ENCODE results near the gene HRH1. TPM values are rescaled to one million over a fixed set of nuclear protein-coding genes. Genes with fewer than 3 reads are reported as not detected.
"Not testable (repeated sequence)": the region's sequence is repeated elsewhere in the genome, so short reads cannot be mapped to it uniquely, and the experiment has no call there.

The HRH1 gene
- total and polyA plus RNA-seq, 10 of the 15 experiments (the other 5 are each of a cell fraction or from before 2014, with no cell fraction given) = not detected

DNA sequence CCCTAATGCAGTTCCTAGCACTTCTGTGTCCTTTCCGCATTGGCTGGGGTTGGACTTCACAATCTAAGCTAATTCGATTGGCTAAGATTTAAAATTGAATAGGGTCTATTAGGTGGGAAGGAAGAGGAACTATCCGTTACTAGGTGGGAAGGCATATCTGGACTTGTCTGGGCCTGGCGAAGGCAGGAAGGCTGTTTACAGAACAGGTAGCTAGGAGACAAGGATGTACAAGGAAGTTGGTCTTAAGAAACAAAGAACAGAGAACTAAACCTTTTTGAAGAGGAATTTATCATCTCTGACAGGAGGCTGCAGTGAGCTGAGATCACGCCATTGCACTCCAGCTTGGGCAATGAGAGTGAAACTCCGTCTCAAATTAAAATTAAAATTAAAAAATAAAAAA, 100.6 kb downstream of the HRH1 start:
- no peak overlapping the region for H2AFZ ChIP-seq (ENCODE audit: control insufficient read depth, low read depth, low read length)
- no peak overlapping the region for H3K27ac ChIP-seq (ENCODE audit: control insufficient read depth, insufficient read depth)
- H4K20me1 ChIP-seq (ENCODE audit: control insufficient read depth, insufficient read depth) = no peaks in the 10 kb centered on the region
- ChIA-PET SMC1A (ENCODE audit: uncharacterized antibody, unreplicated experiment) (interaction anchor here (0.8 to 1.3 kb wide), 3 partner anchors 11 to 80 kb away, joined by 3 to 5 read pairs (median 4); no protein-coding TSS in a partner anchor), RAD21 (ENCODE audit: unreplicated experiment) (no interaction called here), POLR2A (no interaction called here), CTCF (interaction anchor here (1.0 kb wide), 1 partner anchor 17 kb away, joined by 4 read pairs; no protein-coding TSS in a partner anchor)
- no peak for DNase-seq (ENCODE audit: low read depth, low spot score)
- H3K79me2 ChIP-seq (ENCODE audit: control insufficient read depth, insufficient read depth, low read length) = no peaks in the 10 kb centered on the region
- TF ChIP-seq SMAD5 (IDR thresholded peaks at IDR 0.05; ENCODE audit: low read depth) (no peak), TBL1XR1 (IDR thresholded peaks at IDR 0.05; ENCODE audit: low read depth, low read length) (no peak), RAD51 (IDR thresholded peaks at IDR 0.05) (no peak), SPI1 (IDR thresholded peaks at IDR 0.05; ENCODE audit: borderline replicate concordance, insufficient read depth, low read depth, low read length) (no peak), SRF (IDR thresholded peaks at IDR 0.05; ENCODE audit: low read depth in 2 of 2, low read length in 2 of 2) (no peak), ZNF207 (IDR thresholded peaks at IDR 0.05; ENCODE audit: borderline replicate concordance) (no peak)
- TF ChIP-seq, protein P1, sequence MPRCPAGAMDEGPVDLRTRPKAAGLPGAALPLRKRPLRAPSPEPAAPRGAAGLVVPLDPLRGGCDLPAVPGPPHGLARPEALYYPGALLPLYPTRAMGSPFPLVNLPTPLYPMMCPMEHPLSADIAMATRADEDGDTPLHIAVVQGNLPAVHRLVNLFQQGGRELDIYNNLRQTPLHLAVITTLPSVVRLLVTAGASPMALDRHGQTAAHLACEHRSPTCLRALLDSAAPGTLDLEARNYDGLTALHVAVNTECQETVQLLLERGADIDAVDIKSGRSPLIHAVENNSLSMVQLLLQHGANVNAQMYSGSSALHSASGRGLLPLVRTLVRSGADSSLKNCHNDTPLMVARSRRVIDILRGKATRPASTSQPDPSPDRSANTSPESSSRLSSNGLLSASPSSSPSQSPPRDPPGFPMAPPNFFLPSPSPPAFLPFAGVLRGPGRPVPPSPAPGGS (IDR thresholded peaks at IDR 0.05; ENCODE audit: borderline replicate concordance, insufficient read depth, low read depth, low read length, poor library complexity, severe bottlenecking) = no peak
- TF ChIP-seq, protein P2, sequence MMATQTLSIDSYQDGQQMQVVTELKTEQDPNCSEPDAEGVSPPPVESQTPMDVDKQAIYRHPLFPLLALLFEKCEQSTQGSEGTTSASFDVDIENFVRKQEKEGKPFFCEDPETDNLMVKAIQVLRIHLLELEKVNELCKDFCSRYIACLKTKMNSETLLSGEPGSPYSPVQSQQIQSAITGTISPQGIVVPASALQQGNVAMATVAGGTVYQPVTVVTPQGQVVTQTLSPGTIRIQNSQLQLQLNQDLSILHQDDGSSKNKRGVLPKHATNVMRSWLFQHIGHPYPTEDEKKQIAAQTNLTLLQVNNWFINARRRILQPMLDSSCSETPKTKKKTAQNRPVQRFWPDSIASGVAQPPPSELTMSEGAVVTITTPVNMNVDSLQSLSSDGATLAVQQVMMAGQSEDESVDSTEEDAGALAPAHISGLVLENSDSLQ (IDR thresholded peaks at IDR 0.05) = no peak
- H3K27me3 ChIP-seq (replicated peaks in 1 of 2; ENCODE audit: control insufficient read depth in 2 of 2, insufficient read depth in 2 of 2, low read length in 1 of 2) = peaks cover 0 to 2% of the 10 kb centered on the region in 2 experiments; a peak in 1 of 4 replicates
- no peak for FAIRE-seq
- 55% methylated on average over 6 of the region's 6 CpGs for WGBS (ENCODE audit: insufficient coverage, insufficient replicate concordance, low lambda C conversion rate, missing lambda C conversion rate)
- ATAC-seq = no peak
- intact Hi-C loops (cut with micrococcal nuclease; ENCODE audit: unreplicated experiment) = loop anchor here (5.0 kb wide), 1 partner anchor 82 kb away; no protein-coding TSS in a partner anchor
- in situ Hi-C loops (cut with MboI) = no loop called here
- BruUV-seq (replicated peaks) = no TSS peak
- no peak overlapping the region for H3K9ac ChIP-seq (ENCODE audit: control insufficient read depth, insufficient read depth, low read length)
- H3K9me3 ChIP-seq (replicated peaks; ENCODE audit: control insufficient read depth, insufficient read depth, low read length) = no peaks in the 10 kb centered on the region; the same call in 2 of the 3 replicates
- no peaks in the 10 kb centered on the region for H3K36me3 ChIP-seq (ENCODE audit: control insufficient read depth in 2 of 2, insufficient read depth in 2 of 2, low read length in 1 of 2)
- no peak overlapping the region for H3K4me3 ChIP-seq
- no peaks in the 10 kb centered on the region for H3K4me1 ChIP-seq (ENCODE audit: control insufficient read depth, insufficient read depth, low read length)
- no peak overlapping the region for H3K4me2 ChIP-seq (ENCODE audit: control insufficient read depth, insufficient read depth)

DNA sequence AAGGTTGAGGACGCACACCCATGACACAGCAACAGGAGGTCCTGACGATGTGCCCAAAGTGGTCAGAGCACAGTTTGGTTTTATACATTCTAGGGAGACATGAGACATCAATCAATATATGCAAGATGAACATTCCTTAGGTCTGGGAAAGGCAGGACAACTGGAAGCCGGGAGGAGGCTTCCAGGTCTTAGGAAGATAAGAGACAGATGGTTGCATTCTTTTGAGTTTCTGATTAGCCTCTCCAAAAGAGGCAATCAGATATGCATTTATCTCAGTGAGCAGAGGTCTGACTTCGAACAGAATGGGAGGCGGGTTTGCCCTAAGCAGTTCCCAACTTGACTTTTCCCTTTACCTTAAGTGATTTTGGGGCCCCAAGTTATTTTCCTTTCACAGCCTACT, 101.2 kb downstream of the HRH1 start:
- RAD21 ChIA-PET (ENCODE audit: unreplicated experiment) = not testable (repeated sequence)

More for the DNA sequence above, 101.2 kb downstream of the HRH1 start:
- H3K4me3 ChIP-seq; H4K20me1 ChIP-seq (ENCODE audit: control insufficient read depth, insufficient read depth); H3K79me2 ChIP-seq (ENCODE audit: control insufficient read depth, insufficient read depth, low read length); ATAC-seq; FAIRE-seq; H3K4me2 ChIP-seq (ENCODE audit: control insufficient read depth, insufficient read depth); H3K4me1 ChIP-seq (ENCODE audit: control insufficient read depth, insufficient read depth, low read length); H3K27me3 ChIP-seq (replicated peaks in 1 of 2; ENCODE audit: control insufficient read depth in 2 of 2, insufficient read depth in 2 of 2, low read length in 1 of 2); H3K9ac ChIP-seq (ENCODE audit: control insufficient read depth, insufficient read depth, low read length); H3K36me3 ChIP-seq (ENCODE audit: control insufficient read depth in 2 of 2, insufficient read depth in 2 of 2, low read length in 1 of 2); BruUV-seq (replicated peaks); intact Hi-C loops (cut with micrococcal nuclease; ENCODE audit: unreplicated experiment); POLR2A ChIA-PET; in situ Hi-C loops (cut with MboI); DNase-seq (ENCODE audit: low read depth, low spot score); H3K9me3 ChIP-seq (replicated peaks; ENCODE audit: control insufficient read depth, insufficient read depth, low read length); H2AFZ ChIP-seq (ENCODE audit: control insufficient read depth, low read depth, low read length); H3K27ac ChIP-seq (ENCODE audit: control insufficient read depth, insufficient read depth): not testable (repeated sequence)
- 10% methylated on average over 5 of the region's 5 CpGs for WGBS (ENCODE audit: insufficient coverage, insufficient replicate concordance, low lambda C conversion rate, missing lambda C conversion rate)
- SMC1A ChIA-PET (ENCODE audit: uncharacterized antibody, unreplicated experiment) = interaction anchor here (0.8 to 1.3 kb wide), 3 partner anchors 11 to 80 kb away, joined by 3 to 5 read pairs (median 4); no protein-coding TSS in a partner anchor
- CTCF ChIA-PET = interaction anchor here (1.0 to 1.4 kb wide), 2 partner anchors 15 to 19 kb away, joined by 3 read pairs; no protein-coding TSS in a partner anchor
